K562 (cell line): ENCODE data around the gene FUT6. TPM values are rescaled to one million over a fixed set of nuclear protein-coding genes. Genes with fewer than 3 reads are reported as not detected.
A peak's percentile ranks its signal among the peaks of the same experiment; 100 is the strongest.

ENCODE experiments used
- CBX1 ChIP-seq: sonication (generic); IDR thresholded peaks from 2 replicates; pipeline ENCODE4 v1.6.1; 2016; ENCODE audit warnings: antibody characterized with exemption, low read depth, mild to moderate bottlenecking
- ELF2 ChIP-seq: fragments of 250-450 bp; sonication (Bioruptor Pico); IDR thresholded peaks from 2 replicates; pipeline ENCODE4 v1.5.0; 2021; ENCODE audit warnings: mild to moderate bottlenecking
- HES1 ChIP-seq: fragments of 450-650 bp; IDR thresholded peaks from 2 replicates; pipeline ENCODE4 v1.6.1; 2016; ENCODE audit warnings: low read depth, mild to moderate bottlenecking, moderate library complexity
- KDM1A ChIP-seq, 2 experiments: fragments of 450-650 bp; IDR thresholded peaks; 2 replicates each; pipeline ENCODE4 v1.6.1; 2016; ENCODE audit warnings: mild to moderate bottlenecking in 2 of 2
- MYC ChIP-seq, 2 experiments: fragments of 250-450 bp in 1 of 2; sonication (Bioruptor Pico) in 1 of 2; IDR thresholded peaks; 2 replicates each; pipeline versions ENCODE4 v1.5.1 to v1.6.1; 2012 to 2021; ENCODE audit warnings: low read depth in 2 of 2, borderline replicate concordance in 1 of 2, improper control_type of control experiment in 1 of 2, low read length in 1 of 2, mild to moderate bottlenecking in 1 of 2, moderate library complexity in 1 of 2
- NBN ChIP-seq: fragments of 450-650 bp; IDR thresholded peaks from 2 replicates; pipeline ENCODE4 v1.6.1; 2016; ENCODE audit warnings: low read depth, mild to moderate bottlenecking
- NFXL1 ChIP-seq: fragments of 450-650 bp; formaldehyde crosslinking; IDR thresholded peaks from 2 replicates; pipeline ENCODE4 v1.4.0; 2021; ENCODE audit warnings: mild to moderate bottlenecking
- POLR3G ChIP-seq: IDR thresholded peaks from 2 replicates; pipeline ENCODE4 v1.6.1; 2011; ENCODE audit not compliant: insufficient read length, insufficient replicate concordance; ENCODE audit errors: extremely low read depth
- SFPQ ChIP-seq: fragments of 200-400 bp; formaldehyde crosslinking; IDR thresholded peaks from 2 replicates; pipeline ENCODE4 v1.6.1; 2017; ENCODE audit warnings: mild to moderate bottlenecking, low read depth, low read length, moderate library complexity
- SIX5 ChIP-seq, 2 experiments: IDR thresholded peaks; 2 replicates each; pipeline ENCODE4 v1.6.1; 2011; ENCODE audit warnings: low read length in 2 of 2, borderline replicate concordance in 1 of 2, low read depth in 1 of 2, mild to moderate bottlenecking in 1 of 2, moderate library complexity in 1 of 2; ENCODE audit not compliant: insufficient read depth in 1 of 2
- XRCC3 ChIP-seq: fragments of 450-650 bp; IDR thresholded peaks from 2 replicates; pipeline ENCODE4 v1.6.1; 2017; ENCODE audit warnings: mild to moderate bottlenecking, moderate library complexity
- ZFX ChIP-seq: sonication (generic); formaldehyde crosslinking; IDR thresholded peaks from 2 replicates; pipeline ENCODE4 v1.8.0; 2022; ENCODE audit warnings: mild to moderate bottlenecking, missing genetic modification reagents, moderate library complexity
- ZNF133 ChIP-seq: fragments of 250-450 bp; sonication (Bioruptor Pico); IDR thresholded peaks from 2 replicates; pipeline ENCODE4 v1.4.0; 2020; ENCODE audit warnings: mild to moderate bottlenecking
- ZNF146 ChIP-seq: IDR thresholded peaks from one replicate; pipeline ENCODE4 v1.6.1; 2018; ENCODE audit warnings: missing compliant biosample characterization; ENCODE audit not compliant: unreplicated experiment
- ZNF407 ChIP-seq: fragments of 450-650 bp; IDR thresholded peaks from 2 replicates; pipeline ENCODE4 v1.6.1; 2016; ENCODE audit warnings: low read depth
- ZSCAN29 ChIP-seq: fragments of 450-650 bp; IDR thresholded peaks from 2 replicates; pipeline ENCODE4 v1.6.1; 2017
- polyA plus RNA-seq, 8 experiments: library from polyadenylated mRNA; depleted of rRNA in 4 of 8; stranded (reverse) in 5 of 8; unstranded in 3 of 8; fragments of >200 nt; fragmentation: Nextera tagmentation in 2 of 8; fragmentation: Illumina TruSeq in 1 of 8; extraction: Ambion mirVana in 2 of 8; extraction: Trizol in 1 of 8; gene quantifications; 2 replicates each; pipeline versions ENCODE4 v1.2.1 to v1.2.3, GENCODE V29; 2011 to 2014; ENCODE audit warnings: inconsistent platforms in 1 of 8, missing spikeins in 1 of 8
- total RNA-seq, 7 experiments: library from RNA; depleted of rRNA in 6 of 7; stranded (reverse); fragments of >200 nt in 6 of 7; fragmentation: Illumina TruSeq in 2 of 7; extraction: Trizol in 2 of 7; gene quantifications; 2 replicates each; pipeline versions ENCODE4 v1.2.1 to v1.2.3, GENCODE V29; 2011 to 2021; ENCODE audit warnings: low replicate concordance in 1 of 7

The FUT6 gene
- total and polyA plus RNA-seq, 9 of the 15 experiments (the other 6 are each of a cell fraction or from before 2014, with no cell fraction given), result 0.04 TPM; not detected in 8

- TF ChIP-seq ZNF407, result peak; percentile 89
- TF ChIP-seq SFPQ, result no peak
- peak; percentile 94 for TF ChIP-seq ZFX (CRISPR knock-in tag)
- TF ChIP-seq XRCC3, result no peak
- peak; percentile 10; the same call in 1 of the 2 replicates for TF ChIP-seq HES1
- peak; percentile 15; the same call in 1 of the 2 replicates for TF ChIP-seq CBX1
- TF ChIP-seq ELF2 (CRISPR knock-in tag), result peak; percentile 71; the same call in 1 of the 2 replicates
- 0 out of 2 replicates have a peak, but pooled peaks have one; percentile 35 for TF ChIP-seq NFXL1
- TF ChIP-seq ZNF133, result 0 out of 2 replicates have a peak, but pooled peaks have one; percentile 34
- peak; percentile 63 to 92; a peak in 3 of 4 replicates for TF ChIP-seq SIX5 (IDR thresholded peaks at IDR 0.05; ENCODE audit: borderline replicate concordance in 1 of 2, insufficient read depth in 1 of 2, low read depth in 1 of 2, low read length in 2 of 2)
- no peak for TF ChIP-seq POLR3G
- no peak for TF ChIP-seq KDM1A (IDR thresholded peaks at IDR 0.05)
- peak; percentile 99 for TF ChIP-seq MYC (IDR thresholded peaks at IDR 0.05; ENCODE audit: low read depth, low read length)
- TF ChIP-seq MYC (CRISPR knock-in tag; IDR thresholded peaks at IDR 0.05; ENCODE audit: borderline replicate concordance, low read depth), result peak; percentile 100
- TF ChIP-seq ZNF146 (CRISPR knock-in tag), result no peak
- TF ChIP-seq ZSCAN29, result no peak
- TF ChIP-seq NBN, result peak; percentile 61; the same call in 1 of the 2 replicates
These were observed 48.7 kb downstream of the FUT6 start, which contains the start of gene DUS3L (continued) for GRCh38 chr19:5790559-5791520.
